Measurements from ENCODE around the gene GRP. TPM values are rescaled to one million over a fixed set of nuclear protein-coding genes. Genes with fewer than 3 reads are reported as not detected.

GRP gene
- total and polyA plus RNA-seq, 2 of the 4 experiments (the other 2 are of a cell fraction) = not detected

- H2AK5ac ChIP-seq (ENCODE audit: low read depth, low read length) = no peak overlapping the region
- no peak overlapping the region for H3K4ac ChIP-seq (ENCODE audit: low read depth, low read length)
- no peaks in the 10 kb centered on the region for H3K4me1 ChIP-seq (ENCODE audit: control insufficient read depth, insufficient read depth, low read length)
- TF ChIP-seq CEBPB (IDR thresholded peaks at IDR 0.05; ENCODE audit: low read depth, low read length) (no peak), SMC3 (IDR thresholded peaks at IDR 0.05; ENCODE audit: low read depth, low read length) (no peak), MAFK (IDR thresholded peaks at IDR 0.05; ENCODE audit: low read depth, low read length) (no peak), CHD1 (IDR thresholded peaks at IDR 0.05; ENCODE audit: low read depth, low read length) (no peak), RCOR1 (IDR thresholded peaks at IDR 0.05; ENCODE audit: insufficient replicate concordance, low read length) (no peak), NFE2L2 (IDR thresholded peaks at IDR 0.05; ENCODE audit: low read depth, low read length) (no peak), RAD21 (IDR thresholded peaks at IDR 0.05; ENCODE audit: low read length) (no peak), BHLHE40 (IDR thresholded peaks at IDR 0.05; ENCODE audit: low read depth, low read length) (no peak), CTCF (conservative IDR thresholded peaks at IDR 0.05; ENCODE audit: low read depth, low read length) (no peak), POLR2A (IDR thresholded peaks at IDR 0.05; ENCODE audit: low read depth, low read length) (no peak), RFX5 (IDR thresholded peaks at IDR 0.05; ENCODE audit: low read depth, low read length) (no peak), FOS (IDR thresholded peaks at IDR 0.05; ENCODE audit: low read depth, low read length) (no peak), MXI1 (IDR thresholded peaks at IDR 0.05; ENCODE audit: borderline replicate concordance, low read depth, low read length) (no peak), MAZ (IDR thresholded peaks at IDR 0.05; ENCODE audit: borderline replicate concordance, low read depth, low read length) (no peak)
- H3K4me3 ChIP-seq (ENCODE audit: insufficient read depth, low read depth, low read length) = no peak overlapping the region
- DNase-seq (no peak), ATAC-seq (ENCODE audit: low read depth) (no peak)
- H2BK15ac ChIP-seq (ENCODE audit: low read depth, low read length) = no peak overlapping the region
- no peak overlapping the region for H3K23ac ChIP-seq (ENCODE audit: low read depth, low read length)
- H3K79me1 ChIP-seq (ENCODE audit: low read depth in 1 of 2, low read length in 2 of 2) = no peaks in the 10 kb centered on the region
- no peak overlapping the region for H2AK9ac ChIP-seq (replicated peaks; ENCODE audit: low read depth, low read length, poor library complexity)
- no peak overlapping the region for H3K56ac ChIP-seq (ENCODE audit: extremely low read depth, insufficient read depth, low read length)
- no peak overlapping the region for H2AFZ ChIP-seq (replicated peaks; ENCODE audit: low read length, poor library complexity)
- dilution Hi-C loops (cut with HindIII; ENCODE audit: low sequenced_read_pairs, unreplicated experiment) (no loop called here), in situ Hi-C loops (cut with MboI; ENCODE audit: low sequenced_read_pairs) (no loop called here), intact Hi-C loops (cut with micrococcal nuclease) (no loop called here)
- H3K14ac ChIP-seq (replicated peaks; ENCODE audit: low read depth, low read length) = no peak overlapping the region
- 46% methylated on average over 3 of the region's 5 CpGs; no CpG with 5 or more reads in 1 of the 2 experiments for WGBS, 2 experiments (ENCODE audit: extremely low coverage in 2 of 2, insufficient read length in 1 of 2)
- H3K9me3 ChIP-seq (ENCODE audit: control insufficient read depth, insufficient read depth, low read length) = no peaks in the 10 kb centered on the region
- no peak overlapping the region for H3K9ac ChIP-seq (ENCODE audit: low read depth, low read length)
- no peak overlapping the region for H2BK20ac ChIP-seq (ENCODE audit: low read depth, low read length)
- no peaks in the 10 kb centered on the region for H3K36me3 ChIP-seq (ENCODE audit: control insufficient read depth, insufficient read depth, low read length)
- H3K9me1 ChIP-seq (ENCODE audit: insufficient read depth, low read length) = no peaks in the 10 kb centered on the region
- H3K27ac ChIP-seq (ENCODE audit: insufficient read depth, low read length) = no peak overlapping the region
- no peak overlapping the region for H3K18ac ChIP-seq (ENCODE audit: low read depth, low read length)
- no peak overlapping the region for H4K8ac ChIP-seq (ENCODE audit: low read depth in 2 of 2, low read length in 2 of 2)
- no peak overlapping the region for H3K4me2 ChIP-seq (ENCODE audit: low read depth, low read length)
- H3K27me3 ChIP-seq (ENCODE audit: control insufficient read depth, insufficient read depth, low read length) = peaks cover 39% of the 10 kb centered on the region
- CTCF ChIA-PET = no interaction called here
- POLR2A ChIA-PET (ENCODE audit: unreplicated experiment) = no interaction called here
- H2BK120ac ChIP-seq (ENCODE audit: low read depth, low read length) = no peak overlapping the region
- no peak overlapping the region for H4K5ac ChIP-seq (ENCODE audit: low read depth, low read length)
- no peaks in the 10 kb centered on the region for H4K20me1 ChIP-seq (ENCODE audit: insufficient read depth, low read length)
- no TSS peak for BruUV-seq (replicated peaks)
- no peak overlapping the region for H2BK5ac ChIP-seq (ENCODE audit: low read depth, low read length, poor library complexity, severe bottlenecking)
- no peak overlapping the region for H4K91ac ChIP-seq (ENCODE audit: insufficient read depth, low read depth, low read length)
Observed at GRCh38 chr18:59231114-59231513, 11.2 kb downstream of the GRP start.
